Transverse colon (tissue), 4 donors: ENCODE results near the gene HTR2A. TPM values are rescaled to one million over a fixed set of nuclear protein-coding genes. Genes with fewer than 3 reads are reported as not detected.

ENCODE experiments used
- DNase-seq: peaks from one replicate; pipeline ENCODE4 v3.0.0-alpha.2; 2019
- H3K27ac ChIP-seq, 4 donors: fragments of 200-600 bp; sonication (generic); 2 replicates each; pipeline ENCODE4 v1.5.1; 2016 to 2018; ENCODE audit warnings: inconsistent platforms in 4 of 4
- H3K27me3 ChIP-seq: fragments of 200-600 bp; sonication (generic); 2 replicates; pipeline ENCODE4 v1.5.1; 2017; ENCODE audit warnings: inconsistent platforms
- H3K36me3 ChIP-seq, 4 donors: fragments of 200-600 bp; sonication (generic); 2 replicates each; pipeline ENCODE4 v1.5.1; 2017 to 2019; ENCODE audit warnings: inconsistent platforms in 4 of 4
- H3K4me1 ChIP-seq, 4 donors: fragments of 200-600 bp; sonication (generic); 2 replicates each; pipeline ENCODE4 v1.5.1; 2017 to 2020; ENCODE audit warnings: inconsistent platforms in 4 of 4
- H3K4me3 ChIP-seq, 4 donors: fragments of 200-600 bp; sonication (generic); 1 replicate in 1 of 4; 2 replicates in 3 of 4; pipeline versions ENCODE4 v1.5.1 to v1.6.1; 2017 to 2019; ENCODE audit warnings: inconsistent platforms in 4 of 4
- H3K9me3 ChIP-seq, 2 donors: fragments of 200-600 bp; sonication (generic); 2 replicates each; pipeline ENCODE4 v1.5.1; 2017 to 2019; ENCODE audit warnings: inconsistent platforms in 2 of 2
- CTCF ChIP-seq, 5 experiments: fragments of 200-600 bp in 3 of 5; fragments of 450-650 bp in 2 of 5; sonication (generic) in 3 of 5; IDR thresholded peaks; 1 replicate in 2 of 5; 2 replicates in 3 of 5; pipeline ENCODE4 v1.5.1; 2016 to 2017; ENCODE audit warnings: antibody characterized with exemption in 5 of 5, inconsistent platforms in 3 of 5, mild to moderate bottlenecking in 2 of 5, moderate library complexity in 1 of 5
- EP300 ChIP-seq: sonication (generic); formaldehyde crosslinking; IDR thresholded peaks from one replicate; pipeline ENCODE4 v1.6.1; 2017; ENCODE audit warnings: antibody characterized with exemption, low read depth
- POLR2A ChIP-seq: fragments of 450-650 bp; IDR thresholded peaks from one replicate; pipeline ENCODE4 v1.6.1; 2016; ENCODE audit warnings: antibody characterized with exemption, mild to moderate bottlenecking, moderate library complexity
- POLR2AphosphoS5 ChIP-seq, 3 donors: sonication (generic); formaldehyde crosslinking; IDR thresholded peaks; one replicate each; pipeline ENCODE4 v1.6.1; 2016; ENCODE audit warnings: antibody characterized with exemption in 3 of 3
- WGBS, 2 donors: methylation state at CpG; one replicate each; pipeline ENCODE4 v1.1.5; 2018; ENCODE audit warnings: low coverage in 1 of 2; 5-methylcytosine and 5-hydroxymethylcytosine counted together
- in situ Hi-C, 4 donors: fragments of 200-750 bp; cut with MboI; loops; one replicate each; pipeline versions ENCODE4 v1.15.0 to v1.15.1; 2017; ENCODE audit warnings: low sequenced_read_pairs in 3 of 4, low pct_ligation_motif_present in 1 of 4, low pct_unique_long_range_greater_than_20kb in 1 of 4
- intact Hi-C: fragments of 100-400 bp; cut with DNase I; formaldehyde crosslinking; loops from one replicate; pipeline ENCODE4 v1.15.1; 2023; ENCODE audit warnings: low total_unique reads
- total RNA-seq, 4 donors: library from RNA; depleted of rRNA; stranded (reverse); fragments of >200 nt; gene quantifications; one replicate each; pipeline ENCODE4 v1.1.0, GENCODE V29; 2016

The HTR2A gene
- total RNA-seq, 4 donors from 2014 or later, result 0.14 to 0.20 (median 0.16) TPM; not detected in 1

GRCh38 chr13:46830405-46831005, 66.3 kb downstream of the HTR2A start:
- H3K9me3 ChIP-seq, result no peaks in the 10 kb centered on the region
- no peak overlapping the region for H3K27ac ChIP-seq
- in situ Hi-C loops, result loop anchor here (10.0 to 25.0 kb wide), 2 partner anchors 932 to 944 kb away; no protein-coding TSS in a partner anchor
- no peak for DNase-seq
- H3K4me3 ChIP-seq, result no peak overlapping the region
- no peaks in the 10 kb centered on the region for H3K4me1 ChIP-seq
- intact Hi-C loops, result loop anchor here (10.0 kb wide), 1 partner anchor 944 kb away; no protein-coding TSS in a partner anchor
- TF ChIP-seq EP300 (no peak), POLR2A (no peak), CTCF (IDR thresholded peaks at IDR 0.05) (no peak), POLR2AphosphoS5 (IDR thresholded peaks at IDR 0.05) (no peak)
- no peaks in the 10 kb centered on the region for H3K36me3 ChIP-seq
- no peaks in the 10 kb centered on the region for H3K27me3 ChIP-seq

GRCh38 chr13:46822551-46822950, 74.3 kb downstream of the HTR2A start:
- DNase-seq, result no peak
- TF ChIP-seq POLR2AphosphoS5 (IDR thresholded peaks at IDR 0.05) (no peak), CTCF (IDR thresholded peaks at IDR 0.05) (no peak), EP300 (no peak)
- WGBS, 2 donors, result 50 to 86% methylated on average over 1 to 2 of the region's 2 CpGs
- Histone ChIP-seq H3K36me3 (no peaks in the 10 kb centered on the region), H3K4me3 (no peak overlapping the region), H3K27me3 (no peaks in the 10 kb centered on the region), H3K27ac (no peak overlapping the region), H3K4me1 (no peaks in the 10 kb centered on the region), H3K9me3 (no peaks in the 10 kb centered on the region)
- intact Hi-C loops, result no loop called here
- in situ Hi-C loops, result no loop called here

GRCh38 chr13:46817838-46818476, 78.9 kb downstream of the HTR2A start:
- Histone ChIP-seq H3K27ac (no peak overlapping the region), H3K4me3 (no peak overlapping the region), H3K36me3 (no peaks in the 10 kb centered on the region), H3K4me1 (no peaks in the 10 kb centered on the region), H3K27me3 (no peaks in the 10 kb centered on the region), H3K9me3 (peaks cover 0 to under 1% of the 10 kb centered on the region in 2 donors)
- in situ Hi-C loops (no loop called here), intact Hi-C loops (no loop called here)
- 84% methylated on average over 9 of the region's 13 CpGs; no CpG with 5 or more reads in 1 of the 2 donors for WGBS, 2 donors
- DNase-seq, result no peak
- TF ChIP-seq EP300, result no peak
- no peak for TF ChIP-seq CTCF (IDR thresholded peaks at IDR 0.05)
- TF ChIP-seq POLR2AphosphoS5 (IDR thresholded peaks at IDR 0.05), result no peak
- no peak for TF ChIP-seq POLR2A

- Histone ChIP-seq H3K9me3 (peaks cover 3 to 9% of the 10 kb centered on the region in 2 donors), H3K27me3 (no peaks in the 10 kb centered on the region), H3K4me3 (no peak overlapping the region), H3K27ac (no peak overlapping the region), H3K36me3 (no peaks in the 10 kb centered on the region), H3K4me1 (no peaks in the 10 kb centered on the region)
- TF ChIP-seq EP300 (no peak), POLR2A (no peak), POLR2AphosphoS5 (IDR thresholded peaks at IDR 0.05) (no peak), CTCF (IDR thresholded peaks at IDR 0.05) (no peak)
- WGBS, 2 donors, result 85% methylated on average over 1 of the region's 1 CpG; no CpG with 5 or more reads in 1 of the 2 donors
- DNase-seq, result no peak
- intact Hi-C loops, result no loop called here
- in situ Hi-C loops, result no loop called here
These were observed 79.8 kb downstream of the HTR2A start for GRCh38 chr13:46817095-46817494.
